ENCODE data around the gene MCC.

- TF ChIP-seq EZH2 (IDR thresholded peaks at IDR 0.05; ENCODE audit: insufficient read depth, low read length) (no peak), CTCF (IDR thresholded peaks at IDR 0.05; ENCODE audit: insufficient read depth, low read depth, low read length) (no peak)
Measured at GRCh38 chr5:113240951-113241726, 247.1 kb downstream of the MCC start.
